ENCODE data around the gene HIRIP3.

HIRIP3 gene

DNA sequence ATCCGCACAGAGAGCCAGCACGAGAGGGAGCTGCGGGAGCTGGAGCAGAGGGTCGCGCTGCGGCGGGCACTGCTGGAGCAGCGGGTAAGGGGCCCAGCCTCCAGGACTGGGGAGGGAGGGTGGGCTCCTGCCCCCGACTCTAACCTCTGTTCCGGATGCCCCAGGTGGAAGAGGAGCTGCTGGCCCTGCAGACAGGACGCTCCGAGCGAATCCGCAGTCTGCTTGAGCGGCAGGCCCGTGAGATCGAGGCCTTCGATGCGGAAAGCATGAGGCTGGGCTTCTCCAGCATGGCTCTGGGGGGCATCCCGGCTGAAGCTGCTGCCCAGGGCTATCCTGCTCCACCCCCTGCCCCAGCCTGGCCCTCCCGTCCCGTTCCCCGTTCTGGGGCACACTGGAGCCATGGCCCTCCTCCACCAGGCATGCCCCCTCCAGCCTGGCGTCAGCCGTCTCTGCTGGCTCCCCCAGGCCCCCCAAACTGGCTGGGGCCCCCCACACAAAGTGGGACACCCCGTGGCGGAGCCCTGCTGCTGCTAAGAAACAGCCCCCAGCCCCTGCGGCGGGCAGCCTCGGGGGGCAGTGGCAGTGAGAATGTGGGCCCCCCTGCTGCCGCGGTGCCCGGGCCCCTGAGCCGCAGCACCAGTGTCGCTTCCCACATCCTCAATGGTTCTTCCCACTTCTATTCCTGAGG lies 4.4 kb downstream of the HIRIP3 start:
- DNase-seq (ENCODE audit: low read depth, low spot score): no peak
- H3K9ac ChIP-seq (ENCODE audit: insufficient read length, low read depth): no peak overlapping the region
- H3K36me3 ChIP-seq (ENCODE audit: insufficient read depth, insufficient read length, low read length): peaks cover 73% of the 10 kb centered on the region
- TF ChIP-seq YY1 (IDR thresholded peaks at IDR 0.05; ENCODE audit: insufficient read depth, insufficient read length) (no peak), SUZ12 (IDR thresholded peaks at IDR 0.05; ENCODE audit: extremely low read depth, insufficient read depth, insufficient read length) (no peak), ZNF274 (IDR thresholded peaks at IDR 0.05; ENCODE audit: low read depth, low read length) (no peak)
- no peaks in the 10 kb centered on the region for H3K9me3 ChIP-seq (ENCODE audit: insufficient read depth, low read length)
- peaks cover 11% of the 10 kb centered on the region for H3K4me1 ChIP-seq (ENCODE audit: insufficient read depth, insufficient read length)
- no peak overlapping the region for H3K4me3 ChIP-seq (ENCODE audit: insufficient read length, low read depth)
- H3K27me3 ChIP-seq (ENCODE audit: insufficient read depth, insufficient read length): no peaks in the 10 kb centered on the region

DNA sequence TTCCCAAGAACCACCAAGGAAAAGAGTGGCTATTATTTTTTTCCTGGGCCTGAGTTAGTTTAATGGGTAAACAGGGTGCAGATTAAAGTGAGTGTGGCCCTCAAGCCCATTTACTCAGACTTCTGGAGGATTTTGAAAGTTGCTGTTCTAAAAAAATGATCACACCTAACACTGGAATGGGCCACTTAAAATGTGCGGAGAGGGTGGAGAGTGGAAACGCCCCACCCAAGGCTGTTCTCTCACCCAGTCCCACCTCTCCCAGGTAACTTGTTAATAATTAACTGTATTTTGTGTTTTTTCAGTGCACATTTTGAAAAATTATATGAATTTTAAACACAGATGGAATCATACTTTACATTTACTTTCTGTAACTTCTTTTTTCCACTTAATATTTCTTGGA lies 5.4 kb downstream of the HIRIP3 start:
- peaks cover 83% of the 10 kb centered on the region for H3K36me3 ChIP-seq (ENCODE audit: insufficient read depth, insufficient read length, low read length)
- DNase-seq (ENCODE audit: low read depth, low spot score): no peak
- no peaks in the 10 kb centered on the region for H3K27me3 ChIP-seq (ENCODE audit: insufficient read depth, insufficient read length)
- H3K4me1 ChIP-seq (ENCODE audit: insufficient read depth, insufficient read length): peaks cover 11% of the 10 kb centered on the region
- TF ChIP-seq YY1 (IDR thresholded peaks at IDR 0.05; ENCODE audit: insufficient read depth, insufficient read length) (no peak), SUZ12 (IDR thresholded peaks at IDR 0.05; ENCODE audit: extremely low read depth, insufficient read depth, insufficient read length) (no peak), ZNF274 (IDR thresholded peaks at IDR 0.05; ENCODE audit: low read depth, low read length) (no peak)
- no peak overlapping the region for H3K9ac ChIP-seq (ENCODE audit: insufficient read length, low read depth)
- H3K9me3 ChIP-seq (ENCODE audit: insufficient read depth, low read length): no peaks in the 10 kb centered on the region
- no peak overlapping the region for H3K4me3 ChIP-seq (ENCODE audit: insufficient read length, low read depth)

DNA sequence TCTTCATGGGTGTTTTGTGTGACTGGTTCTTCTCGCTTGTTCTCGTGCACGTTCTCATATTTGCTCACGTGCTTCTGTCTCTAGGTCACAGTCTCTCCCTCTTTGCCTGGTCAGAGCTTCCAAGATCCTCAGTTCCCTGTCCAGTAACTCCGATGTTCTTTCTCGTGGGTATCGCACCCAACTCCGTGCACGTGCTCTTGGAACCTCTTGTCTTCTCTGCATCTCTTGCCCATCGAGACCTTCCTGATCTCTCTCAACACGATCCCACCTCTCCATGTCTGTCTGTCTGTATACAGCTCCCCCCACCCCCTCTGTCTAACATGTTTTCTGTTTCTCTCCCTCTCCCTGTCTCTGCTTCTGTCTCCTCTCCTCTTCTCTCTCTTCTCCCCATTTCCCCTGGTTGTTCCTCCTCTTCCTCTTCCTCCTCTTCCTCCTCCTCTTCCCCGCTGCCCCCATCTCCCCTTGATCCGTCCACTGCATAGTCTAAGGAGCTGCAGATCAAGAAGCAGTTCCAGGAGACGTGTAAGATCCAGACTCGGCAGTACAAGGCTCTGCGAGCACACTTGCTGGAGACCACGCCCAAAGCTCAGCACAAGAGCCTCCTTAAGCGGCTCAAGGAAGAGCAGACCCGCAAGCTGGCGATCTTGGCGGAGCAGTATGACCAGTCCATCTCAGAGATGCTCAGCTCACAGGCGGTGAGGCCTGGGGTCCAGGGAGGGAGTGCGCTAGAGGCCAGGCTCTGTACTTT lies 6.1 kb downstream of the HIRIP3 start:
- no peak overlapping the region for H3K4me3 ChIP-seq (ENCODE audit: insufficient read length, low read depth)
- TF ChIP-seq YY1 (IDR thresholded peaks at IDR 0.05; ENCODE audit: insufficient read depth, insufficient read length) (no peak), SUZ12 (IDR thresholded peaks at IDR 0.05; ENCODE audit: extremely low read depth, insufficient read depth, insufficient read length) (no peak), ZNF274 (IDR thresholded peaks at IDR 0.05; ENCODE audit: low read depth, low read length) (no peak)
- peaks cover 91% of the 10 kb centered on the region for H3K36me3 ChIP-seq (ENCODE audit: insufficient read depth, insufficient read length, low read length)
- no peak overlapping the region for H3K9ac ChIP-seq (ENCODE audit: insufficient read length, low read depth)
- peaks cover 5% of the 10 kb centered on the region for H3K4me1 ChIP-seq (ENCODE audit: insufficient read depth, insufficient read length)
- no peaks in the 10 kb centered on the region for H3K9me3 ChIP-seq (ENCODE audit: insufficient read depth, low read length)
- DNase-seq (ENCODE audit: low read depth, low spot score): no peak
- H3K27me3 ChIP-seq (ENCODE audit: insufficient read depth, insufficient read length): no peaks in the 10 kb centered on the region

DNA sequence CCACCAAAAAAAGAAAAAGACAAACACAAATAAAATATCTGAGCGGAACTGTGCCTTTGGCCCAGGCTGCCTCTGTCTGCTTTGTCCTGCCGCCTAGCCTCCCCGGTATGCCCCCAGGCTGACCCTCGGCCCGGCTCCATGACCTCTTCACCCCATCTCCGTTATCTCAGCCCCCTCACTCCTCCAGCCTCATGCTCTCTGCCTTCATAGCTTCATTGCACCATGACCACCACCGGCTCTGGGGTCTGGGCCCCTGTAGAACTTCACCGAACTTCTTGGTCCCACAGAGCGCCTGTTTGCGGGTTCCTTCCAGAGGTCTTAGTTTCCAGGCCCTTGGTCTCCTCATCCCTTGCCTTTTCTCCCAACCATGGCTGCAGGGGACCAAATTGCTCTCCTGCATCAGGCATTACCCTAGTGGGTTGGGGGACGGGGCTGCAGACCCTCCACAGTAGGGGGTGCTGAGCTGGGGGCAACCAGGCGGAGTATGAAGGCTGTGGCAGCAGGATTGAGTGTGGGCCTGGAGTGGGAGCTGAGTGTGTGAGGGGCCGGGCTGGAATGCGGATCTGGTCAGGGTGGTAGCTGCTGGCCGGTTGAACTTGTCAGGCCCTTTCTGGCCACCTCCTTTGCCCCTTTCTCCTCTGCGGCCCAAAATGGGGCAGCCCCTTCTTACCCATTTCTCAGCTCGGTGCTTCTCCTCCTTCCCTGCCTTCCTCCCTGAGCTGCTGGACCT lies 6.9 kb downstream of the HIRIP3 start:
- Histone ChIP-seq H3K4me3 (ENCODE audit: insufficient read length, low read depth) (no peak overlapping the region), H3K4me1 (ENCODE audit: insufficient read depth, insufficient read length) (peaks cover under 1% of the 10 kb centered on the region), H3K27me3 (ENCODE audit: insufficient read depth, insufficient read length) (no peaks in the 10 kb centered on the region), H3K9ac (ENCODE audit: insufficient read length, low read depth) (peak overlapping the region; percentile 16), H3K36me3 (ENCODE audit: insufficient read depth, insufficient read length, low read length) (peaks cover 92% of the 10 kb centered on the region), H3K9me3 (ENCODE audit: insufficient read depth, low read length) (no peaks in the 10 kb centered on the region)
- TF ChIP-seq YY1 (IDR thresholded peaks at IDR 0.05; ENCODE audit: insufficient read depth, insufficient read length) (no peak), SUZ12 (IDR thresholded peaks at IDR 0.05; ENCODE audit: extremely low read depth, insufficient read depth, insufficient read length) (no peak), ZNF274 (IDR thresholded peaks at IDR 0.05; ENCODE audit: low read depth, low read length) (no peak)
- no peak for DNase-seq (ENCODE audit: low read depth, low spot score)

DNA sequence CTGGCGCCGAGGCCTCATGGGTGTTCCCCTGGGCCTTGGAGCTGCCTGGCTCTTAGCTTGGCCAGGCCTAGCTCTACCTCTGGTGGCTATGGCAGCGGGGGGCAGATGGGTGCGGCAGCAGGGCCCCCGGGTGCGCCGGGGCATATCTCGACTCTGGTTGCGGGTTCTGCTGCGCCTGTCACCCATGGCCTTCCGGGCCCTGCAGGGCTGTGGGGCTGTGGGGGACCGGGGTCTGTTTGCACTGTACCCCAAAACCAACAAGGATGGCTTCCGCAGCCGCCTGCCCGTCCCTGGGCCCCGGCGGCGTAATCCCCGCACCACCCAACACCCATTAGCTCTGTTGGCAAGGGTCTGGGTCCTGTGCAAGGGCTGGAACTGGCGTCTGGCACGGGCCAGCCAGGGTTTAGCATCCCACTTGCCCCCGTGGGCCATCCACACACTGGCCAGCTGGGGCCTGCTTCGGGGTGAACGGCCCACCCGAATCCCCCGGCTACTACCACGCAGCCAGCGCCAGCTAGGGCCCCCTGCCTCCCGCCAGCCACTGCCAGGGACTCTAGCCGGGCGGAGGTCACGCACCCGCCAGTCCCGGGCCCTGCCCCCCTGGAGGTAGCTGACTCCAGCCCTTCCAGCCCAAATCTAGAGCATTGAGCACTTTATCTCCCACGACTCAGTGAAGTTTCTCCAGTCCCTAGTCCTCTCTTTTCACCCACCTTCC lies 7.9 kb downstream of the HIRIP3 start:
- TF ChIP-seq SUZ12 (IDR thresholded peaks at IDR 0.05; ENCODE audit: extremely low read depth, insufficient read depth, insufficient read length) (no peak), YY1 (IDR thresholded peaks at IDR 0.05; ENCODE audit: insufficient read depth, insufficient read length) (no peak), ZNF274 (IDR thresholded peaks at IDR 0.05; ENCODE audit: low read depth, low read length) (no peak)
- Histone ChIP-seq H3K4me1 (ENCODE audit: insufficient read depth, insufficient read length) (no peaks in the 10 kb centered on the region), H3K27me3 (ENCODE audit: insufficient read depth, insufficient read length) (no peaks in the 10 kb centered on the region), H3K9me3 (ENCODE audit: insufficient read depth, low read length) (no peaks in the 10 kb centered on the region), H3K36me3 (ENCODE audit: insufficient read depth, insufficient read length, low read length) (peaks cover 92% of the 10 kb centered on the region), H3K4me3 (ENCODE audit: insufficient read length, low read depth) (no peak overlapping the region), H3K9ac (ENCODE audit: insufficient read length, low read depth) (no peak overlapping the region)
- no peak for DNase-seq (ENCODE audit: low read depth, low spot score)

DNA sequence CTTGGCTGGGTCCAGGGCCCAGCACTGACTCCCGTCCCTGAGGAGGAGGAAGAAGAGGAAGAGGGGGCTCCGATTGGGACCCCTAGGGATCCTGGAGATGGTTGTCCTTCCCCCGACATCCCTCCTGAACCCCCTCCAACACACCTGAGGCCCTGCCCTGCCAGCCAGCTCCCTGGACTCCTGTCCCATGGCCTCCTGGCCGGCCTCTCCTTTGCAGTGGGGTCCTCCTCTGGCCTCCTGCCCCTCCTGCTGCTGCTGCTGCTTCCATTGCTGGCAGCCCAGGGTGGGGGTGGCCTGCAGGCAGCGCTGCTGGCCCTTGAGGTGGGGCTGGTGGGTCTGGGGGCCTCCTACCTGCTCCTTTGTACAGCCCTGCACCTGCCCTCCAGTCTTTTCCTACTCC lies 8.5 kb downstream of the HIRIP3 start:
- H3K4me1 ChIP-seq (ENCODE audit: insufficient read depth, insufficient read length): no peaks in the 10 kb centered on the region
- H3K9me3 ChIP-seq (ENCODE audit: insufficient read depth, low read length): no peaks in the 10 kb centered on the region
- no peak overlapping the region for H3K4me3 ChIP-seq (ENCODE audit: insufficient read length, low read depth)
- H3K27me3 ChIP-seq (ENCODE audit: insufficient read depth, insufficient read length): no peaks in the 10 kb centered on the region
- TF ChIP-seq YY1 (IDR thresholded peaks at IDR 0.05; ENCODE audit: insufficient read depth, insufficient read length) (no peak), SUZ12 (IDR thresholded peaks at IDR 0.05; ENCODE audit: extremely low read depth, insufficient read depth, insufficient read length) (no peak), ZNF274 (IDR thresholded peaks at IDR 0.05; ENCODE audit: low read depth, low read length) (no peak)
- H3K9ac ChIP-seq (ENCODE audit: insufficient read length, low read depth): no peak overlapping the region
- no peak for DNase-seq (ENCODE audit: low read depth, low spot score)
- H3K36me3 ChIP-seq (ENCODE audit: insufficient read depth, insufficient read length, low read length): peaks cover 92% of the 10 kb centered on the region

All from NT2/D1 (cell line).